Gastrocnemius medialis (tissue), 4 donors: ENCODE results near the gene FNDC3B.

Experiments
- CTCF ChIP-seq, 5 experiments: fragments of 450-650 bp in 3 of 5; fragments of 200-600 bp in 2 of 5; sonication (generic) in 2 of 5; IDR thresholded peaks in 4 of 5; conservative IDR thresholded peaks in 1 of 5; 1 replicate in 4 of 5; 2 replicates in 1 of 5; pipeline ENCODE4 v1.5.1; 2016 to 2019; ENCODE audit warnings: antibody characterized with exemption in 5 of 5, mild to moderate bottlenecking in 3 of 5, moderate library complexity in 3 of 5
- POLR2A ChIP-seq, 2 donors: fragments of 450-650 bp; IDR thresholded peaks; one replicate each; pipeline ENCODE4 v1.6.1; 2017; ENCODE audit warnings: antibody characterized with exemption in 2 of 2, mild to moderate bottlenecking in 2 of 2, moderate library complexity in 2 of 2

DNA sequence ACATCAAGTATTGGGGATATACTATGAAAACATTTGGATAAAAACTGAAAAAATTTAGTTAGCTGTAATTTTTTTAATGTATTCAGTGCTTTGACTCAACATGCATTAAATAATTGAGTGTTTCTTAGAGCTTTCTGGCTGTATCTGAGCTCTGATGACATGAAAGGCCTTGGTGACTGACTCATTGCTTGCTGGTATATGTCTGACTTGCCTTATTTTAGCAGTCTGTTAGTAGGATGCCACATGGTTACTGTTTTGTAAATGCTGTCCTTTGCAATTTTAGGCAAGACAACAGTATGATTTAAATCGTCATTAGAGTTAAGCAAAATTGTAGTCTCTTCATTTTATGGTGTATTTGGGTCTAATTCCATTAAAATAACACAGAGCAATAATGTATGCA is 209.7 kb downstream of the FNDC3B start:
- TF ChIP-seq CTCF (IDR thresholded peaks at IDR 0.05 in 4 of 5, conservative IDR thresholded peaks at IDR 0.05 in 1 of 5) (no peak), POLR2A (IDR thresholded peaks at IDR 0.05) (no peak)
